Neuron (in vitro differentiated cells): ENCODE measurements around the gene UBAP2.
"Not testable (repeated sequence)": the region's sequence is repeated elsewhere in the genome, so short reads cannot be mapped to it uniquely, and the experiment has no call there.

Experiments
- H2AFZ ChIP-seq: one replicate; pipeline ENCODE4 v1.6.1; 2013; ENCODE audit warnings: low read depth, mild to moderate bottlenecking, inconsistent platforms, low read length, moderate library complexity
- H3K27me3 ChIP-seq: one replicate; pipeline ENCODE4 v1.6.1; 2013; ENCODE audit warnings: low read length; ENCODE audit not compliant: insufficient read depth
- H3K36me3 ChIP-seq: one replicate; pipeline ENCODE4 v1.6.1; 2013; ENCODE audit warnings: low read length; ENCODE audit not compliant: insufficient read depth
- H3K4me1 ChIP-seq: one replicate; pipeline ENCODE4 v1.6.1; 2013; ENCODE audit warnings: low read length; ENCODE audit not compliant: insufficient read depth
- H3K4me3 ChIP-seq: 2 replicates; pipeline ENCODE4 v1.5.1; 2013; ENCODE audit warnings: mild to moderate bottlenecking, low read length, moderate library complexity
- H3K9me3 ChIP-seq: one replicate; pipeline ENCODE4 v1.6.1; 2013; ENCODE audit warnings: low read length

UBAP2 gene

DNA sequence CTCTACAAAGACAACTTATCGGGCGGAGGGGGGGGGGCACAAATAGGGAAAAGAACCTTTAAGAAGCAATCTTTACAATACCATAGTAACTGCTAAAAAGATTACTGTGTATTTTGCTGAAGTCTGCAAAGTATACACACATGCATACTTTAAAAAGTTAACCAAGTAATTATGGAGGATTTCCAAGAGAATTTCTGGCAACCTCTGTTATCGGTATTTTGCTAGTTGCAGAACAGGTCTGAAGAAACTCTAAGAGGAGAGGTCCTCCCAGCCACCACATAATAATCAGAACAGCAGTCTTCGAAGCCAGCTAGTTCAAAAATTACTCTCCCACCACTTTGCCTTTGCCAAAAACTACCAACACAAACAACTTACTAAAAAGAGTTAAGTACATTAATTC lies 56.1 kb downstream of the UBAP2 start:
- no peak overlapping the region for H3K4me3 ChIP-seq
- H3K4me1 ChIP-seq = no peaks in the 10 kb centered on the region
- H3K36me3 ChIP-seq = peaks cover 45% of the 10 kb centered on the region
- H3K9me3 ChIP-seq = no peaks in the 10 kb centered on the region
- no peaks in the 10 kb centered on the region for H3K27me3 ChIP-seq
- H2AFZ ChIP-seq = no peak overlapping the region

GRCh38 chr9:33988219-33988890 lies 60.3 kb downstream of the UBAP2 start:
- Histone ChIP-seq H3K36me3 (peaks cover 59% of the 10 kb centered on the region), H3K4me3 (no peak overlapping the region), H2AFZ (no peak overlapping the region), H3K4me1 (no peaks in the 10 kb centered on the region), H3K9me3 (no peaks in the 10 kb centered on the region), H3K27me3 (no peaks in the 10 kb centered on the region)

- Histone ChIP-seq H2AFZ (no peak overlapping the region), H3K9me3 (no peaks in the 10 kb centered on the region), H3K27me3 (no peaks in the 10 kb centered on the region), H3K4me1 (no peaks in the 10 kb centered on the region), H3K4me3 (no peak overlapping the region), H3K36me3 (peaks cover 23% of the 10 kb centered on the region)
Observed at GRCh38 chr9:33976414-33976813, 72.3 kb downstream of the UBAP2 start.

- no peaks in the 10 kb centered on the region for H3K4me1 ChIP-seq
- H2AFZ ChIP-seq = no peak overlapping the region
- H3K27me3 ChIP-seq = no peaks in the 10 kb centered on the region
- H3K9me3 ChIP-seq = no peaks in the 10 kb centered on the region
- peaks cover 27% of the 10 kb centered on the region for H3K36me3 ChIP-seq
- H3K4me3 ChIP-seq = no peak overlapping the region
Observed at GRCh38 chr9:33972698-33973097, 76.0 kb downstream of the UBAP2 start.

GRCh38 chr9:33964086-33964768 lies 84.5 kb downstream of the UBAP2 start:
- Histone ChIP-seq H2AFZ (no peak overlapping the region), H3K36me3 (peaks cover 21% of the 10 kb centered on the region), H3K4me1 (no peaks in the 10 kb centered on the region)

GRCh38 chr9:33962468-33962867 lies 86.2 kb downstream of the UBAP2 start:
- not testable (repeated sequence) for H3K9me3 ChIP-seq, H3K4me3 ChIP-seq, H3K4me1 ChIP-seq, H3K27me3 ChIP-seq, H2AFZ ChIP-seq
- H3K36me3 ChIP-seq = peaks cover 25% of the 10 kb centered on the region

More at GRCh38 chr9:33964086-33964768, 84.5 kb downstream of the UBAP2 start:
- Histone ChIP-seq H3K27me3 (no peaks in the 10 kb centered on the region), H3K4me3 (no peak overlapping the region), H3K9me3 (no peaks in the 10 kb centered on the region)

DNA sequence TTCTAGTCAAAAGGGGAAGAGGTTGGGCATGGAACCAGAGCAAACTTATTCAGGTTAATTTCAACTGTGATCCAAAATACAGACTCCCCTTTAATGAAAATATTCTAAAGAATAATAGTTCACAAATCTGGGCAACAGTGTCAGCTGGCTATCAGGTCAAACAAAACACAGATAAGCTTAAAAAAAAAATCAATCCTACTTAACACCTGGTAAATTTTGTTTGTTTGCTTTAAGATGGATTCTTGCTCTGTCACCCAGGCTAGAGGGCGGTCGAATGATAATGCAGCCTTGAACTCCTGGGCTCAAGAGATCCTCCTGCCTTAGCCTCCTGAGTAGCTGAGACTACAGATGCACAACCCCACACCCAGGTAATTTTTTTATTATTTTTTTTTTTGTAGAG lies 89.0 kb downstream of the UBAP2 start:
- H3K9me3 ChIP-seq = no peaks in the 10 kb centered on the region
- no peak overlapping the region for H2AFZ ChIP-seq
- no peaks in the 10 kb centered on the region for H3K27me3 ChIP-seq
- no peak overlapping the region for H3K4me3 ChIP-seq
- no peaks in the 10 kb centered on the region for H3K4me1 ChIP-seq
- peaks cover 39% of the 10 kb centered on the region for H3K36me3 ChIP-seq

GRCh38 chr9:33956544-33956943 lies 92.1 kb downstream of the UBAP2 start:
- Histone ChIP-seq H3K36me3 (peaks cover 61% of the 10 kb centered on the region), H3K4me3 (no peak overlapping the region), H3K27me3 (no peaks in the 10 kb centered on the region), H3K4me1 (no peaks in the 10 kb centered on the region), H2AFZ (no peak overlapping the region), H3K9me3 (no peaks in the 10 kb centered on the region)

DNA sequence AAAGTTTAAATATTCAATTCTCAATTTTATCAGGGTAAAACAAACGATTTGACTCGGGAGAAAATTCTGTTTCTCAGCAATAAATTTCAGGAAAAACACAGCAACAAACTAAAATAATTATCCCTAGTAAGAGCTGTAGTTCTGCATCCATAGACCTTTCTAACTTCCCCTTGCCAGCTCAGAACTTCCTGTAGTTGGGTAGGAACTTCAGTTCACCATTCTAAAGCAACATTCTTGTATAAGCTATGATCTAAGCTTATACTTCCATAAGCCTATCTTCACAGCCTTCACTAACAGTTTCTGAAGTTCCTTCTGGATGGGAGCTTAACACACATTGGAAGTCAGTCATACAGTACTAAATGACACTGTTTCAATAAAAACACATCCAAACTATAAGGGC lies 96.6 kb downstream of the UBAP2 start:
- peaks cover 57% of the 10 kb centered on the region for H3K36me3 ChIP-seq
- peaks cover 2% of the 10 kb centered on the region for H3K9me3 ChIP-seq
- H3K4me3 ChIP-seq = no peak overlapping the region
- no peaks in the 10 kb centered on the region for H3K27me3 ChIP-seq
- no peaks in the 10 kb centered on the region for H3K4me1 ChIP-seq
- H2AFZ ChIP-seq = no peak overlapping the region

DNA sequence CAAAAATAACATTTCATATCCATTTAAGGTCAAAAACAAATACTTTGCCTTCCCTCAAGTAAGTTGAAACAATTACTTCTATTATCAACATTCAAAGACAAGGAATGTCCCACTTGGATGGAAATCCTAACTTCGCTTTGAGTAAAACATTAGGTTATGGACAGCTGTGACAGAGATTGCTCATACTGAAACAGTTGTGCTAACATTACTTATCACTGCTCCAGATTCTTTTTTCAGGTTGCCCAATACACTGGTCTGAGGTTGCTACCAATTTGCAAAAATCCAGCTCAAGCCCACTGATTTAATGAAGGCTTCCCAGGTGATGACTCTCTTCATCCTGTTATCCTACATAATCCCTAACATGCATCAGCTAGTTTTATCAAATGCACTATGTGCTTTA lies 98.3 kb downstream of the UBAP2 start:
- H2AFZ ChIP-seq = no peak overlapping the region
- H3K4me3 ChIP-seq = no peak overlapping the region
- no peaks in the 10 kb centered on the region for H3K4me1 ChIP-seq
- H3K27me3 ChIP-seq = no peaks in the 10 kb centered on the region
- H3K9me3 ChIP-seq = peaks cover 2% of the 10 kb centered on the region
- H3K36me3 ChIP-seq = peaks cover 60% of the 10 kb centered on the region

DNA sequence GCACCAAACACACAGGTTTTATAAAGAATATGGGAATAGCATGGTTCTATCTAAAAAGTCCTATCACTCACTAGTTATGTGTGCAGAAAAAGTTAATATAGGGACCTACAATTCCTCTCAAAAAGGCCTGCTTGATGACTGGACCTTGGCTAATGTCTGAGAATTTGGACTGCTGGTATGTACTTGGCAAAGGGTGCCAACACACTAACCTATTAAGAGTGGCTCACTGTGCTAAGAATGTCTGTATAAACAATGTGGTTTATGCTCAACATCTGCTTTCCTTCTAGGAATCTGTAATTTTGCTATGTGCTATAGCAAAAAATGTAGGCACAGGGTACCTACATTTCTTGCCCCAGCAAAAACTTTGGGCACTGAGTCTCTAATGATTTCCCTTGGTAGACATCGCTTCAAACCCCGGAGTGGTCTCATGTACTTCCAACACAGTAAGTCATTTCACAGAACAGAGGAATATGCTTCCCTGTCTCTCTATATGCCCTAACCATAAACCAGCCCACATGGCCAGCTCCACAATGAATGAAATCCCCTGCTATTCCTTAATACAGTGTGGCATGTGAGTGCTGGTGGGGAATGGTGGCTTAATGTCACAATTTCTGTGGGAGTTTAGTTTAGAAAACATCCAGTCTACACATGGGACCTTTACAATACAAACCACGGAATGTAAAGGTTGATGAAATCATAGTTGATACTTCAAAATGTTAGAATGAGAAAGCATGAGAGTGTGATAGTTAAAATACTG lies 101.7 kb downstream of the UBAP2 start:
- Histone ChIP-seq H3K27me3 (no peaks in the 10 kb centered on the region), H3K36me3 (peaks cover 67% of the 10 kb centered on the region), H2AFZ (no peak overlapping the region), H3K4me3 (no peak overlapping the region), H3K9me3 (peaks cover 2% of the 10 kb centered on the region), H3K4me1 (no peaks in the 10 kb centered on the region)

DNA sequence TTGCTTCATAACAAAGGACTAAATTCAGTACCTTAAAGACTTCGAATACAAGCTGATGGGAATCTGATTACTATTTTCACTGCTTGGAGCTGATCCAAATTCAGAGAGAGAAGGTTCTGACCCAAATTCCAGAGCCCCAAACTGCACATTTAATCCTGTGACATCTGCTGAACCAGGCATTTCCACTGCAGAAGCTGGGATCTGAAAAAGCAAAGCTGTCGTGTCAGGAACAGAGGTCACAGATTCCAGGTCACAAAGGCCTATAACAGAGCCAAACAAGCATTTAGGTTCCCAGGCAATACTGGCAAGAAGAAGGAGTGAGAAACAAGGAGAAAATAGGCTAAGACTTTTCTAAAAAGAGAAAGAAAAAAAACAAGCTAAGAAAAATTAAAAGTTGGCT lies 105.3 kb downstream of the UBAP2 start:
- no peaks in the 10 kb centered on the region for H3K27me3 ChIP-seq
- no peak overlapping the region for H3K4me3 ChIP-seq
- no peaks in the 10 kb centered on the region for H3K4me1 ChIP-seq
- H2AFZ ChIP-seq = no peak overlapping the region
- H3K9me3 ChIP-seq = peaks cover 2% of the 10 kb centered on the region
- peaks cover 70% of the 10 kb centered on the region for H3K36me3 ChIP-seq

GRCh38 chr9:33942471-33943083 lies 106.1 kb downstream of the UBAP2 start:
- Histone ChIP-seq H3K27me3 (no peaks in the 10 kb centered on the region), H3K9me3 (no peaks in the 10 kb centered on the region), H3K4me1 (no peaks in the 10 kb centered on the region), H2AFZ (no peak overlapping the region), H3K4me3 (no peak overlapping the region), H3K36me3 (peaks cover 65% of the 10 kb centered on the region)
